Stomach (tissue), 4 donors: ENCODE data around the gene BTBD2.

ENCODE experiments used
- EP300 ChIP-seq: sonication (generic); formaldehyde crosslinking; IDR thresholded peaks from one replicate; pipeline ENCODE4 v1.6.1; 2017; ENCODE audit warnings: antibody characterized with exemption
- POLR2A ChIP-seq, 4 donors: fragments of 450-650 bp; IDR thresholded peaks; one replicate each; pipeline ENCODE4 v1.6.1; 2016; ENCODE audit warnings: antibody characterized with exemption in 4 of 4, control low read depth in 2 of 4, mild to moderate bottlenecking in 1 of 4, moderate library complexity in 1 of 4
- POLR2AphosphoS5 ChIP-seq, 3 donors: sonication (generic); formaldehyde crosslinking; IDR thresholded peaks; one replicate each; pipeline ENCODE4 v1.6.1; 2016; ENCODE audit warnings: antibody characterized with exemption in 3 of 3
- TF ChIP-seq, protein P1 (sequence below), 7 experiments: fragments of 450-650 bp in 4 of 7; fragments of 200-600 bp in 3 of 7; sonication (generic) in 3 of 7; IDR thresholded peaks; one replicate each; pipeline ENCODE4 v1.5.1; 2016 to 2019; ENCODE audit warnings: antibody characterized with exemption in 7 of 7, control low read depth in 2 of 7, mild to moderate bottlenecking in 1 of 7

GRCh38 chr19:2043251-2043641 lies 27.7 kb upstream of the BTBD2 start:
- TF ChIP-seq POLR2A (IDR thresholded peaks at IDR 0.05) (no peak), POLR2AphosphoS5 (IDR thresholded peaks at IDR 0.05) (no peak), EP300 (no peak)
- TF ChIP-seq, protein P1, sequence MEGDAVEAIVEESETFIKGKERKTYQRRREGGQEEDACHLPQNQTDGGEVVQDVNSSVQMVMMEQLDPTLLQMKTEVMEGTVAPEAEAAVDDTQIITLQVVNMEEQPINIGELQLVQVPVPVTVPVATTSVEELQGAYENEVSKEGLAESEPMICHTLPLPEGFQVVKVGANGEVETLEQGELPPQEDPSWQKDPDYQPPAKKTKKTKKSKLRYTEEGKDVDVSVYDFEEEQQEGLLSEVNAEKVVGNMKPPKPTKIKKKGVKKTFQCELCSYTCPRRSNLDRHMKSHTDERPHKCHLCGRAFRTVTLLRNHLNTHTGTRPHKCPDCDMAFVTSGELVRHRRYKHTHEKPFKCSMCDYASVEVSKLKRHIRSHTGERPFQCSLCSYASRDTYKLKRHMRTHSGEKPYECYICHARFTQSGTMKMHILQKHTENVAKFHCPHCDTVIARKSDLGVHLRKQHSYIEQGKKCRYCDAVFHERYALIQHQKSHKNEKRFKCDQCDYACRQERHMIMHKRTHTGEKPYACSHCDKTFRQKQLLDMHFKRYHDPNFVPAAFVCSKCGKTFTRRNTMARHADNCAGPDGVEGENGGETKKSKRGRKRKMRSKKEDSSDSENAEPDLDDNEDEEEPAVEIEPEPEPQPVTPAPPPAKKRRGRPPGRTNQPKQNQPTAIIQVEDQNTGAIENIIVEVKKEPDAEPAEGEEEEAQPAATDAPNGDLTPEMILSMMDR (IDR thresholded peaks at IDR 0.05): no peak
